ENCODE results near the gene UCN. TPM values are rescaled to one million over a fixed set of nuclear protein-coding genes. Genes with fewer than 3 reads are reported as not detected.

UCN gene
- total RNA-seq, 1 experiment from 2014 or later = 4.4 TPM

DNA sequence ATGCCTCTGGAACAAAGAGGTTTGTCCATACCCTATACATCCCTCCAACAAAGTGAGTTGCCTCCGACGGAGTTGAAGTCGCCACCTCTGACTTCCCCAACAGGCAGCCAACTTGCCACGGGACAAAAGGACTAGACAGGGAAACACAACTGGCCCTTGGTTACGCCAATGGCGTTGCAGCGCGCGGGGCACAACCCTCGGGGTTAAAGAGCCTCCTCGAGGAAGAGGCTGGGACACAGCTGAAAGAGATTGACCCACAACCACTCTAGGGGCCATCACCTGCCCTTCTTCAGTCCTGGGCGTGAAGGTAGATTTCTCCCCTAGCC lies 47.8 kb upstream of the UCN start:
- intact Hi-C loops (cut with micrococcal nuclease; ENCODE audit: unreplicated experiment) = no loop called here
- H3K4me3 ChIP-seq (ENCODE audit: low read depth in 2 of 2, low read length in 2 of 2) = peak overlapping the region; percentile 62 to 99
- DNase-seq (ENCODE audit: low read depth, low spot score) = no peak
- H3K27me3 ChIP-seq (ENCODE audit: control insufficient read depth, insufficient read depth, low read length) = no peaks in the 10 kb centered on the region
- no peaks in the 10 kb centered on the region for H3K9me3 ChIP-seq (ENCODE audit: control insufficient read depth, insufficient read depth, low read depth, low read length)
- in situ Hi-C loops (cut with HindIII; ENCODE audit: low pct_unique_long_range_greater_than_20kb, low sequenced_read_pairs) = no loop called here
- TF ChIP-seq POLR2AphosphoS5 (IDR thresholded peaks at IDR 0.05; ENCODE audit: low read depth, low read length) (no peak), SIN3A (IDR thresholded peaks at IDR 0.05; ENCODE audit: borderline replicate concordance, insufficient read depth, low read depth, low read length) (0 out of 2 replicates have a peak, but pooled peaks have one; percentile 27)
- H3K4me1 ChIP-seq (ENCODE audit: control insufficient read depth, insufficient read depth, low read length) = peaks cover 19% of the 10 kb centered on the region
- H3K27ac ChIP-seq (ENCODE audit: low read length) = peak overlapping the region; percentile 93
- ChIA-PET CTCF (no interaction called here), POLR2A (interaction anchor here (0.9 kb wide), 1 partner anchor 16 kb away, joined by 7 read pairs; no protein-coding TSS in a partner anchor)
- H3K36me3 ChIP-seq (ENCODE audit: control insufficient read depth, insufficient read depth, low read length) = no peaks in the 10 kb centered on the region; the same call in 1 of the 2 replicates
- ATAC-seq = peak; percentile 55
- BruUV-seq (replicated peaks) = no TSS peak

DNA sequence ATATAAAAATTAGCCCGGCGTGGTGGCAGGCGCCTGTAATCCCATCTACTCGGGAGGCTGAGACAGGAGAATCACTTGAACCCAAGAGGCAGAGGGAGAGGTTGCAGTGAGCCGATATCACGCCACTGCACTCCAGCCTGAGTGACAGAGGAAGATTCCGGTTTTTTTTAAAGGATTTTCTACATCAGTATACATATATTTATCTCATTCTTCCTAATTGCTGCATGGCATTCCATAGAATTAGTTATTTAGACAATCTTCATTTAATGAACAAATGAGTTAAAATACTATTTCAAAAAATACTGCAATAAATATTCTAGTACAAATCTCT lies 46.3 kb upstream of the UCN start:
- ATAC-seq (no peak), DNase-seq (ENCODE audit: low read depth, low spot score) (no peak)
- H3K27ac ChIP-seq (ENCODE audit: low read length) = no peak overlapping the region; the same call in 1 of the 2 replicates
- in situ Hi-C loops (cut with HindIII; ENCODE audit: low pct_unique_long_range_greater_than_20kb, low sequenced_read_pairs) (no loop called here), intact Hi-C loops (cut with micrococcal nuclease; ENCODE audit: unreplicated experiment) (no loop called here)
- TF ChIP-seq TCF7L2 (IDR thresholded peaks at IDR 0.05; ENCODE audit: low read depth, low read length) (no peak), SIN3A (IDR thresholded peaks at IDR 0.05; ENCODE audit: borderline replicate concordance, insufficient read depth, low read depth, low read length) (no peak), POLR2AphosphoS5 (IDR thresholded peaks at IDR 0.05; ENCODE audit: low read depth, low read length) (no peak)
- TF ChIP-seq, protein P1, sequence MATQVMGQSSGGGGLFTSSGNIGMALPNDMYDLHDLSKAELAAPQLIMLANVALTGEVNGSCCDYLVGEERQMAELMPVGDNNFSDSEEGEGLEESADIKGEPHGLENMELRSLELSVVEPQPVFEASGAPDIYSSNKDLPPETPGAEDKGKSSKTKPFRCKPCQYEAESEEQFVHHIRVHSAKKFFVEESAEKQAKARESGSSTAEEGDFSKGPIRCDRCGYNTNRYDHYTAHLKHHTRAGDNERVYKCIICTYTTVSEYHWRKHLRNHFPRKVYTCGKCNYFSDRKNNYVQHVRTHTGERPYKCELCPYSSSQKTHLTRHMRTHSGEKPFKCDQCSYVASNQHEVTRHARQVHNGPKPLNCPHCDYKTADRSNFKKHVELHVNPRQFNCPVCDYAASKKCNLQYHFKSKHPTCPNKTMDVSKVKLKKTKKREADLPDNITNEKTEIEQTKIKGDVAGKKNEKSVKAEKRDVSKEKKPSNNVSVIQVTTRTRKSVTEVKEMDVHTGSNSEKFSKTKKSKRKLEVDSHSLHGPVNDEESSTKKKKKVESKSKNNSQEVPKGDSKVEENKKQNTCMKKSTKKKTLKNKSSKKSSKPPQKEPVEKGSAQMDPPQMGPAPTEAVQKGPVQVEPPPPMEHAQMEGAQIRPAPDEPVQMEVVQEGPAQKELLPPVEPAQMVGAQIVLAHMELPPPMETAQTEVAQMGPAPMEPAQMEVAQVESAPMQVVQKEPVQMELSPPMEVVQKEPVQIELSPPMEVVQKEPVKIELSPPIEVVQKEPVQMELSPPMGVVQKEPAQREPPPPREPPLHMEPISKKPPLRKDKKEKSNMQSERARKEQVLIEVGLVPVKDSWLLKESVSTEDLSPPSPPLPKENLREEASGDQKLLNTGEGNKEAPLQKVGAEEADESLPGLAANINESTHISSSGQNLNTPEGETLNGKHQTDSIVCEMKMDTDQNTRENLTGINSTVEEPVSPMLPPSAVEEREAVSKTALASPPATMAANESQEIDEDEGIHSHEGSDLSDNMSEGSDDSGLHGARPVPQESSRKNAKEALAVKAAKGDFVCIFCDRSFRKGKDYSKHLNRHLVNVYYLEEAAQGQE (IDR thresholded peaks at IDR 0.05; ENCODE audit: insufficient read depth in 1 of 2, low read depth in 2 of 2, low read length in 1 of 2) = no peak
- TF ChIP-seq, protein P2, sequence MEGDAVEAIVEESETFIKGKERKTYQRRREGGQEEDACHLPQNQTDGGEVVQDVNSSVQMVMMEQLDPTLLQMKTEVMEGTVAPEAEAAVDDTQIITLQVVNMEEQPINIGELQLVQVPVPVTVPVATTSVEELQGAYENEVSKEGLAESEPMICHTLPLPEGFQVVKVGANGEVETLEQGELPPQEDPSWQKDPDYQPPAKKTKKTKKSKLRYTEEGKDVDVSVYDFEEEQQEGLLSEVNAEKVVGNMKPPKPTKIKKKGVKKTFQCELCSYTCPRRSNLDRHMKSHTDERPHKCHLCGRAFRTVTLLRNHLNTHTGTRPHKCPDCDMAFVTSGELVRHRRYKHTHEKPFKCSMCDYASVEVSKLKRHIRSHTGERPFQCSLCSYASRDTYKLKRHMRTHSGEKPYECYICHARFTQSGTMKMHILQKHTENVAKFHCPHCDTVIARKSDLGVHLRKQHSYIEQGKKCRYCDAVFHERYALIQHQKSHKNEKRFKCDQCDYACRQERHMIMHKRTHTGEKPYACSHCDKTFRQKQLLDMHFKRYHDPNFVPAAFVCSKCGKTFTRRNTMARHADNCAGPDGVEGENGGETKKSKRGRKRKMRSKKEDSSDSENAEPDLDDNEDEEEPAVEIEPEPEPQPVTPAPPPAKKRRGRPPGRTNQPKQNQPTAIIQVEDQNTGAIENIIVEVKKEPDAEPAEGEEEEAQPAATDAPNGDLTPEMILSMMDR (IDR thresholded peaks at IDR 0.05) = no peak
- ChIA-PET CTCF (interaction anchor here (0.6 kb wide), 1 partner anchor 25 kb away, joined by 4 read pairs; no protein-coding TSS in a partner anchor), POLR2A (interaction anchor here (0.6 to 1.2 kb wide), 2 partner anchors 11 to 31 kb away, joined by 3 to 6 read pairs; partner anchors contain the start of gene MPV17)
- H3K9me3 ChIP-seq (ENCODE audit: control insufficient read depth, insufficient read depth, low read depth, low read length) = no peaks in the 10 kb centered on the region
- no peak overlapping the region; a peak in 1 of 4 replicates for H3K4me3 ChIP-seq (ENCODE audit: low read depth in 2 of 2, low read length in 2 of 2)
- no peaks in the 10 kb centered on the region; the same call in 1 of the 2 replicates for H3K36me3 ChIP-seq (ENCODE audit: control insufficient read depth, insufficient read depth, low read length)
- no TSS peak for BruUV-seq (replicated peaks)
- no peaks in the 10 kb centered on the region for H3K27me3 ChIP-seq (ENCODE audit: control insufficient read depth, insufficient read depth, low read length)
- H3K4me1 ChIP-seq (ENCODE audit: control insufficient read depth, insufficient read depth, low read length) = peaks cover 19% of the 10 kb centered on the region

Measured in Panc1 (cell line).